Coronary artery (tissue), 2 donors: Measurements from ENCODE around the gene SPATS2.

Source experiments
- DNase-seq: peaks from one replicate; pipeline ENCODE4 v3.0.0-alpha.2; 2017; ENCODE audit warnings: low spot score
- H3K27ac ChIP-seq, 2 donors: fragments of 200-600 bp; sonication (generic); one replicate each; pipeline ENCODE4 v1.5.1; 2016 to 2019
- H3K4me3 ChIP-seq: fragments of 200-600 bp; sonication (generic); 2 replicates; pipeline ENCODE4 v1.5.1; 2016; ENCODE audit warnings: mild to moderate bottlenecking, moderate library complexity
- CTCF ChIP-seq: fragments of 200-600 bp; sonication (generic); IDR thresholded peaks from one replicate; pipeline ENCODE4 v1.5.1; 2019; ENCODE audit warnings: antibody characterized with exemption

The SPATS2 gene

GRCh38 chr12:49534731-49535278 lies 167.5 kb downstream of the SPATS2 start:
- no peak overlapping the region for H3K4me3 ChIP-seq
- TF ChIP-seq CTCF: no peak
- DNase-seq: no peak
- no peak overlapping the region for H3K27ac ChIP-seq

- Histone ChIP-seq H3K27ac (no peak overlapping the region), H3K4me3 (no peak overlapping the region)
- no peak for DNase-seq
- no peak for TF ChIP-seq CTCF
Observed at GRCh38 chr12:49535921-49536525, 168.8 kb downstream of the SPATS2 start.

GRCh38 chr12:49536526-49537071 lies 169.3 kb downstream of the SPATS2 start:
- Histone ChIP-seq H3K4me3 (no peak overlapping the region), H3K27ac (no peak overlapping the region)
- DNase-seq: no peak
- TF ChIP-seq CTCF: no peak

GRCh38 chr12:49537231-49537751 lies 170.0 kb downstream of the SPATS2 start:
- Histone ChIP-seq H3K27ac (no peak overlapping the region), H3K4me3 (peak overlapping the region; percentile 73)
- no peak for TF ChIP-seq CTCF
- peak; percentile 47 for DNase-seq

- no peak for TF ChIP-seq CTCF
- Histone ChIP-seq H3K27ac (no peak overlapping the region), H3K4me3 (peak overlapping the region; percentile 73)
- peak; percentile 71 for DNase-seq
Observed at GRCh38 chr12:49537752-49538509, 170.7 kb downstream of the SPATS2 start.

GRCh38 chr12:49538510-49539403 lies 171.5 kb downstream of the SPATS2 start, which contains the start of gene KCNH3:
Gene KCNH3, plus strand, starts transcription at chr12:49539030. Its CDS starts 387 bp downstream, at chr12:49539417.
- TF ChIP-seq CTCF: no peak
- peak; percentile 82 for DNase-seq
- Histone ChIP-seq H3K27ac (no peak within 1 kb of the TSS), H3K4me3 (peak within 1 kb of the TSS; percentile 73)
